ENCODE results near the gene TOX2. TPM values are rescaled to one million over a fixed set of nuclear protein-coding genes. Genes with fewer than 3 reads are reported as not detected.

TOX2 gene
- total RNA-seq, 2 experiments from 2014 or later: 3.3 to 3.9 TPM

DNA sequence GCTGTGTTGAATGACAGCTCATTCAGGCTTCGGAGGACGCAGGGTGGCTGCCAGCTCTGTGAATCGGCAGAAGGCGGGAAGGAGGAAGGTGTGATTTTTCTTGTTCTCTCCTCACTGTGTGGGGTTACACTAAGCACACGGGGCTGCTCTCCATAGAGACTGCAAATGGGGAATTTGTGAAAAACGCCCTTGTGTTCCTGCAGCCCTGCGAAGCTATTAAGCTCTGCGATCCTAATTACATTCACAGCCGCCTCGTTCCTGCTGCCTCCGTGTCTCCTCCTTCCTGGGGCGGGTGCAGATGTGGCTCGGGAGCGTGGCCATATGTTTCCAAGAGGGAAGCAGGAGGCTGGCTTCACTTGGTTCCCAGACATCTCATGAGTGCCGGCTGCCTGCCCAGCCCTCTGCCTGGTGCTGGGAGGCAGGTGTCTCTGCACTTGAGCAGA lies 124.0 kb downstream of the TOX2 start:
- POLR2A ChIA-PET: no interaction called here
- H3K27me3 ChIP-seq (ENCODE audit: control insufficient read depth in 1 of 2, insufficient read depth in 2 of 2, low read length in 2 of 2): peaks cover 0 to 4% of the 10 kb centered on the region in 2 experiments

GRCh38 chr20:44039147-44039546 lies 124.5 kb downstream of the TOX2 start:
- H3K27me3 ChIP-seq (ENCODE audit: control insufficient read depth in 1 of 2, insufficient read depth in 2 of 2, low read length in 2 of 2): peaks cover 0 to 4% of the 10 kb centered on the region in 2 experiments
- peaks cover 10% of the 10 kb centered on the region for H3K4me1 Mint-ChIP-seq (ENCODE audit: low read depth)
- ChIA-PET CTCF (no interaction called here), POLR2A (no interaction called here)
- H3K27ac ChIP-seq (ENCODE audit: low read depth in 1 of 2, low read length in 2 of 2): no peak overlapping the region
- no peaks in the 10 kb centered on the region for H3K9me3 ChIP-seq (ENCODE audit: control insufficient read depth in 1 of 2, insufficient read depth in 1 of 2, low read length in 2 of 2)
- H3K27ac Mint-ChIP-seq: no peak overlapping the region
- no peaks in the 10 kb centered on the region for H3K27me3 Mint-ChIP-seq
- DNase-seq (no peak), ATAC-seq (ENCODE audit: poor library complexity) (no peak)
- TF ChIP-seq, protein P1, sequence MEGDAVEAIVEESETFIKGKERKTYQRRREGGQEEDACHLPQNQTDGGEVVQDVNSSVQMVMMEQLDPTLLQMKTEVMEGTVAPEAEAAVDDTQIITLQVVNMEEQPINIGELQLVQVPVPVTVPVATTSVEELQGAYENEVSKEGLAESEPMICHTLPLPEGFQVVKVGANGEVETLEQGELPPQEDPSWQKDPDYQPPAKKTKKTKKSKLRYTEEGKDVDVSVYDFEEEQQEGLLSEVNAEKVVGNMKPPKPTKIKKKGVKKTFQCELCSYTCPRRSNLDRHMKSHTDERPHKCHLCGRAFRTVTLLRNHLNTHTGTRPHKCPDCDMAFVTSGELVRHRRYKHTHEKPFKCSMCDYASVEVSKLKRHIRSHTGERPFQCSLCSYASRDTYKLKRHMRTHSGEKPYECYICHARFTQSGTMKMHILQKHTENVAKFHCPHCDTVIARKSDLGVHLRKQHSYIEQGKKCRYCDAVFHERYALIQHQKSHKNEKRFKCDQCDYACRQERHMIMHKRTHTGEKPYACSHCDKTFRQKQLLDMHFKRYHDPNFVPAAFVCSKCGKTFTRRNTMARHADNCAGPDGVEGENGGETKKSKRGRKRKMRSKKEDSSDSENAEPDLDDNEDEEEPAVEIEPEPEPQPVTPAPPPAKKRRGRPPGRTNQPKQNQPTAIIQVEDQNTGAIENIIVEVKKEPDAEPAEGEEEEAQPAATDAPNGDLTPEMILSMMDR (IDR thresholded peaks at IDR 0.05): no peak
- H3K36me3 ChIP-seq (ENCODE audit: insufficient read depth, low read length): no peaks in the 10 kb centered on the region
- no peak overlapping the region for H3K4me3 Mint-ChIP-seq
- no peaks in the 10 kb centered on the region for H3K9me3 Mint-ChIP-seq
- no peak overlapping the region for H3K4me3 ChIP-seq (ENCODE audit: low read length)
- intact Hi-C loops (cut with DNase I, micrococcal nuclease): no loop called here
- H3K36me3 Mint-ChIP-seq (ENCODE audit: low read depth): no peaks in the 10 kb centered on the region
- peaks cover 2% of the 10 kb centered on the region for H3K4me1 ChIP-seq (ENCODE audit: insufficient read depth, low read length)

More for the DNA sequence above, 124.0 kb downstream of the TOX2 start:
- no peak overlapping the region for H3K27ac Mint-ChIP-seq
- ATAC-seq (ENCODE audit: poor library complexity): no peak
- no peak for DNase-seq
- H3K36me3 ChIP-seq (ENCODE audit: insufficient read depth, low read length): no peaks in the 10 kb centered on the region
- TF ChIP-seq, protein P1 (IDR thresholded peaks at IDR 0.05): no peak
- no peaks in the 10 kb centered on the region for H3K36me3 Mint-ChIP-seq (ENCODE audit: low read depth)
- peaks cover 11% of the 10 kb centered on the region for H3K4me1 Mint-ChIP-seq (ENCODE audit: low read depth)
- H3K4me1 ChIP-seq (ENCODE audit: insufficient read depth, low read length): peaks cover 5% of the 10 kb centered on the region
- H3K9me3 Mint-ChIP-seq: no peaks in the 10 kb centered on the region
- CTCF ChIA-PET: no interaction called here
- H3K27ac ChIP-seq (ENCODE audit: low read depth in 1 of 2, low read length in 2 of 2): no peak overlapping the region
- intact Hi-C loops (cut with DNase I, micrococcal nuclease): no loop called here
- no peak overlapping the region for H3K4me3 Mint-ChIP-seq
- H3K27me3 Mint-ChIP-seq: no peaks in the 10 kb centered on the region
- H3K9me3 ChIP-seq (ENCODE audit: control insufficient read depth in 1 of 2, insufficient read depth in 1 of 2, low read length in 2 of 2): peaks cover 0 to 3% of the 10 kb centered on the region in 2 experiments
- no peak overlapping the region for H3K4me3 ChIP-seq (ENCODE audit: low read length)

DNA sequence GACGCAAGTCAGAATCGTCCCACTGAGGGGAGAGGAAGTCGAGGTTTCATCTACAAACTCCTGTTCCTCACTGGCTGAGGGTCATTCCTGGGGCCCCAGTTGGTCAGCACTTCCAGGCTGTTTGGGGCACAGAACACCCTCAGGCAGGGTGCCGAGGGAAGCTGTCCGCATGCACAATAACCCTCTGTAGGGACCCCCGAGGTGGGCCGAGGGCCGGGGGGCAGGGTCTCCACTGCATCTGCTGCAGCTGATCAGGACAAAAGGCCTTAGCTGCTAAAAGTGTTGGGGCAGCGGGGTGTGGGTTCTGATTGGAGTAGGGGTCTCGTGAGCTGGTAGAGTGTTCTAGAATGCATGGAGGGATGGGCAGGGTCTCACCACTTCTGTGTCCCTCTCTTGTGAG lies 125.1 kb downstream of the TOX2 start:
- no peak overlapping the region for H3K27ac Mint-ChIP-seq
- TF ChIP-seq, protein P1 (IDR thresholded peaks at IDR 0.05): no peak
- no peaks in the 10 kb centered on the region for H3K36me3 Mint-ChIP-seq (ENCODE audit: low read depth)
- Histone ChIP-seq H3K4me1 (ENCODE audit: insufficient read depth, low read length) (peaks cover 2% of the 10 kb centered on the region), H3K27ac (ENCODE audit: low read depth in 1 of 2, low read length in 2 of 2) (no peak overlapping the region), H3K36me3 (ENCODE audit: insufficient read depth, low read length) (no peaks in the 10 kb centered on the region), H3K9me3 (ENCODE audit: control insufficient read depth in 1 of 2, insufficient read depth in 1 of 2, low read length in 2 of 2) (no peaks in the 10 kb centered on the region), H3K27me3 (ENCODE audit: control insufficient read depth in 1 of 2, insufficient read depth in 2 of 2, low read length in 2 of 2) (peaks cover 0 to 4% of the 10 kb centered on the region in 2 experiments), H3K4me3 (ENCODE audit: low read length) (no peak overlapping the region)
- DNase-seq: no peak
- H3K27me3 Mint-ChIP-seq: no peaks in the 10 kb centered on the region
- POLR2A ChIA-PET: no interaction called here
- H3K9me3 Mint-ChIP-seq: no peaks in the 10 kb centered on the region
- intact Hi-C loops (cut with DNase I, micrococcal nuclease): no loop called here
- no peak for ATAC-seq (ENCODE audit: poor library complexity)
- H3K4me3 Mint-ChIP-seq: no peak overlapping the region
- peaks cover 7% of the 10 kb centered on the region for H3K4me1 Mint-ChIP-seq (ENCODE audit: low read depth)
- CTCF ChIA-PET: no interaction called here
